Mononuclear cell (primary cell): ENCODE data around the gene WRNIP1. TPM values are rescaled to one million over a fixed set of nuclear protein-coding genes. Genes with fewer than 3 reads are reported as not detected.

ENCODE experiments used
- total RNA-seq: library from RNA; depleted of rRNA; stranded (reverse); fragments of >200 nt; gene quantifications from one replicate; pipeline ENCODE4 v1.2.3, GENCODE V29; 2012

WRNIP1 gene
- total RNA-seq, 1 donor, result 21.6 TPM

Other genes with a start within 250 kb of the WRNIP1 start
- gene MYLK4, start 14.5 kb upstream of the WRNIP1 start, total RNA-seq, result 0.42 TPM
- gene SERPINB1, start 76.5 kb downstream of the WRNIP1 start, total RNA-seq, result 127 TPM
- gene SERPINB9, start 137.9 kb downstream of the WRNIP1 start, total RNA-seq, result 51.4 TPM
- gene SERPINB6, start 206.2 kb downstream of the WRNIP1 start, total RNA-seq, result 58.4 TPM
- 14.5 TPM for gene NQO2, start 234.5 kb downstream of the WRNIP1 start, total RNA-seq